Limb (tissue), 2 donors: Measurements from ENCODE around the gene RBM11.
A peak's percentile ranks its signal among the peaks of the same experiment; 100 is the strongest.
"Not testable (repeated sequence)": the region's sequence is repeated elsewhere in the genome, so short reads cannot be mapped to it uniquely, and the experiment has no call there.

Experiments used
- DNase-seq, 2 donors: peaks; one replicate each; pipeline ENCODE4 v3.0.0-alpha.2; 2016; ENCODE audit errors: extremely low spot score in 2 of 2

RBM11 gene

GRCh38 chr21:14215971-14216641 is at the start of gene RBM11:
Gene RBM11 (plus strand): TSS chr21:14216157. CDS start chr21:14216187, 30 bp downstream.
- peak; percentile 69 to 85 for DNase-seq

GRCh38 chr21:14166463-14167223 is 49.3 kb upstream of the RBM11 start:
- DNase-seq, result not testable (repeated sequence)

DNA sequence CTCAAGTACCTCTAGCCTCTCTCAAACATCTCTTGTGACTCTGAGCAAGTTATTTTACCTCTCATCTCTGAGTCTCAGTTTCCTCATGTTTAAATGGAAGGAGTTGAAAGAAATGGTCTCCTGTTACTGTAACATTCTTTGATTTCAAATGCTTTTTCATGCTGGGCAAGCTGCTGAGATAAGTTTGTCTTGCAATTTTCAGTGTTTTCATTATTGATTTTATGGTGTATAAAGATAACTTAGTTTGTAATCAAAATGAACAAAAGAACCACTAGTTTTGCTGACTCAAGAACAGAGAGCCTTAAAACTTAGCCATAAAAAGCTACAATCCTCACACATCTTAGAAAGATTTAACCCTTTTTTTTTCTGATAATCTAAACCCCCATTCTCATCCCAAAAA is 9.7 kb upstream of the RBM11 start:
- no peak for DNase-seq

- DNase-seq, result no peak
Measured at GRCh38 chr21:14210738-14211137, 5.2 kb upstream of the RBM11 start, which contains the start of gene LIPI. Gene LIPI (minus strand): TSS chr21:14210955. CDS start chr21:14210845, 110 bp downstream.

GRCh38 chr21:14213164-14213563 is 2.8 kb upstream of the RBM11 start:
- DNase-seq, result no peak

DNA sequence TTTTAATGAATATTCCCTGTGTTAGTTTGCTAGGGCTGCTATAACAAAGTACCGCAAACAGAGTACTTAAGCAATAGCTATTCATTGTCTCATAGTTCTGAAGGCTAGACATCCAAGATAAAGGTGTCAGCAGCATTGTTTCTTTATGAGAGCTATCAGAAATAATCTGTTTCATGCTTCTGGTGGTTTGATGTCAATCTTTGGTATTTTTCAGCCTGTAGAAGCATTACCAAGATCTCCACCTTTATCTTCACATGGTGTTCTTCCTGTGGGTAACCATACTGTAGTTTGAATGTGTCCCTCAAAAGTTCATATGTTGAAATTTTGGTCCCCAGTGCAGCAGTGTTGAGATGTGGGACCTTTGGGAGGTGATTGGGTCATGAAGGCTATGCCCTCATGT is 7.4 kb downstream of the RBM11 start:
- no peak for DNase-seq

DNA sequence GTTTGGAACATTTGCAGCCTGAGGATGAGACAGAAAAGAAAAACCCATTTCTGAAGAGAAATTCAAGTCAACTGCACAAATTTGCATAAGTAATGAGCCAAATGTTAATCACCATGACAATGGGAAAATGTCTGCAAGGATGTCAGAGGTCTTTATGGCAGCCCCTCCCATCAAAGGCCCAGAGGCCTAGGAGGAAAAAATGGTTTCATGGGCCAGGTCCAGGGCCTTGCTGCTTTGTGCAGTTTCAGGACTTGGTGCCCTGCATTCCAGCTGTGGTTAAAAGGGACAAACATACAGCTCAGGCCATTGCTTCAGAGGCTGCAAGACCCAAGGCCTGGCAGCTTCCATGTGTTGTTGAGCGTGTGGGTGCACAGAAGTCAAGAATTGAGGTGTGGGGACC is 13.4 kb downstream of the RBM11 start:
- DNase-seq, result no peak

DNA sequence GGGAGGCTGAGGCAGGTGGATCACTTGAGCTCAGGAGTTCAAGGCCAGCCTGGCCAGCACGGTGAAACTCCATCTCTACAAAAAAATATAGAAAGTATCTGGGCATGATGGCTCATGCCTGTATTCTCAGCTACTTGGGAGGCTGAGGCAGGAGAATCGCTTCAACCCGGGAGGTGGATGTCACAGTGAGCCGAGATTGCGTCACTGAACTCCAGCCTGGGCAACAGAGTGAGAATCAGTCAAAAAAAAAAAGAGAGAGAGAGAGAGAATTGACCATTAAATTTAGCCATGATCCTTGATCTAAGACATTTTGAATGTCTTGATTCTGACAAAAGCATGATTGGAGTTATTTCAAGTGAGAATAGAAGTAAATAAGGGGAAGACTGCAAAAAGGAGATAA is 19.1 kb downstream of the RBM11 start:
- no peak for DNase-seq

GRCh38 chr21:14236180-14236579 is 20.2 kb downstream of the RBM11 start:
- DNase-seq, result no peak

DNA sequence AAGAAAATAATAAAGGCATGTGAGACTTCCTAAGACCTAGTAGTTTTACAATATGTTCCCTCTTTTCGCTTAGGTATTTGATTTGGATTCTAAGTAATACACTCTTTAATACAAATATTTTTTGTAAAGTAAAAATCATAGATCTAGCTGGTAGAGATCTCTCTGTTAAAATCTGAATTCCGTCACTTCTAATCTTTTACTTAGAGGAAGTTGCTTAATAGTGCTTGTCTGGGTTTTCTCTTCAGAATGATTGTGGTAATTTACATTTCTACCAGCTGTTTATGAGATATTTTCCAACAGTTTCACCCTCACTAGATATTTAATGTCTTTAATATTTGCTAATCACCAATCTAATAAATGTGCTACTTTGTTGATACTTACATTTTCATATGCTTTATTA is 23.3 kb downstream of the RBM11 start:
- DNase-seq, result no peak

DNA sequence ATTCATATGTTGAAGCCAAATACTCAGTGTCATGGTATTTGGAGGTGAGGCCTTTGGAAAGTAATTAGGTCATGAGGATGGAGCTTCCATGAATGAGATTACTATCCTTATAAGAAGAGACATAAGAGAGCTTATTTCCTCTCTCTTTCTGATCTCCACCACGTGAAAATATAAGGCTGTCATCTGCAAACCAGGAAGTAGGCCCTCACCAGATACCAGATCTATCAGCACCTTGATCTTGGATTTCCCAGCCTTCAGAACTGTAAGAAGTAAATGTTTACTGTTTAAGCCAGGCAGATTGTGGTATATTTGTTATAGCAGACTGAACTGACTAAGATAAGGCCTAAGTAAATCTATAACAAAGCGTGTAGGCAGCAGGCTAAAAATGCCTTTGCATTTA is 25.3 kb downstream of the RBM11 start:
- DNase-seq, result no peak

- DNase-seq, result no peak
Measured at GRCh38 chr21:14243461-14243860, 27.5 kb downstream of the RBM11 start.

GRCh38 chr21:14243874-14244273 is 27.9 kb downstream of the RBM11 start:
- DNase-seq, result no peak

DNA sequence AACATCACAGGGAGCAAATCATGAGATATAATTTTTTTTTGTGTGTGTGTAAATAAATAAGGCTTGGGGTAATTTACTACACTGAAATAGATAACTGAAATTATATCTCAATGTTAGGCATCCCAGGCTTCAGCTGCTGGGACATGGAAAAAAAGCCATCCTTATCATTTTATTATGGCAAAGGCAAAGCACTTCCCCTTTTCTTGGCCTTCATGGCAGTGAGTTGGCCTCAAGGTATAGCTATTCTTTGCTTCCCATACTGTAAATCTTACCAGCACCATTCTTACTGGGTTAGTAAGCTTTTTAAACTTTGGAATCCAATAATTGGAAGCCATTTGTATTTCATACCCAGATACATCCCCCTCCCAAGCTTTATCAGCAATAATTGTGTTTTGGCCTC is 29.0 kb downstream of the RBM11 start:
- no peak for DNase-seq

DNA sequence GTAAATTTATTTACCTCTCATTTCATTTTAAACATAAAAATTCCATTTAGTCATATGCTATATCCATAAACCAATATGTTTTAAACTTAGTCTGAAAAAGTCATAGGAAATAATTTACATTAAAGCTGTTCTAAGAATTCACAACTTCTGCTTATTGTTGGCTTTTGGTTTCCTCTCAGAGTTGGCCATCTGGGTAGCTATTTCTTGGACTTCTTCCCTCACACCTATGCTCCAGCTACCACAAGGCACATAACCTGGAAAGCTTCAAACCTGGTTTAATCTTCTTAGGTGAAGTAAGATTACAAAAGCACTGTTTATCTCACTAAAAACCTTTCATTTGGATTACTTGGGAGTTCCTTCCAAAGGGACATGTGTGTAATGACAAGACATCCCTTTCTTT is 29.8 kb downstream of the RBM11 start:
- DNase-seq, result no peak

DNA sequence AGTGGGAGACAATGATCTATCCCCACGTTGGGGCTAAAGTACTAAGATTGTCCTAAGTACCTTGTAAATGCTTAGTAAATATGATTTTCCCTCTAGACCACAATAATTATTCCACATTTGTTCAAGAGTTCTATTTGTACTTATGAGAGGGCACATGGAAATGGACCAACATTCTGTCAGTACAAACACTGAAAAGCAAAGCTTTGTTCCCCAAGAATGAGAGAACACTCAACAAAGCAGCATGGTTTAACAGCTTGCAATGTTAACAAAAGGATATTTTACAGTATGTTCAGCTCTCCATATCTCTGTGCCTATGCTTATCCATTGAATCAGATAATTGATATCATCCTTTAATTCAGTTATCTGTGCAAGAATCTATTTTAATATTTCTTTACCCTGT is 35.4 kb downstream of the RBM11 start:
- DNase-seq, result no peak

DNA sequence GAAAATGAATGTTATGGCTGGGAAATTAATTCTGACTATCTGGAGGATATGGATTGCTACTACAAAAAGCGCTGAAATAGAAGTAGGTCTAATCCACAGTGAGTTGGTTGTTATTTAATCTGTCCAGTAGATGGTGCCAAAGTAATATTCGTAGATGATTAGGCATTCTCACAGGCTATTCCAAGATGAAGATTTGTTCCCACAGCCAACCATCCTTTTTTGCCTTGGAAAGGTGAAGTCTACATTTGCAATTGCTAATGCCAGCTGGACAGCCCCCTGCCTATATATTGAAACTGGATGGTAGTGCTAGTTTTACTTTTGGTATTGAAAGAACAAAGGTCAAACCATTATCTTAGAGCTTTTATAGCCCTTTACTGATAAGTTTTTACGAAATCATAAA is 43.8 kb downstream of the RBM11 start:
- peak in 1 of 2 donors; percentile 55 for DNase-seq

DNA sequence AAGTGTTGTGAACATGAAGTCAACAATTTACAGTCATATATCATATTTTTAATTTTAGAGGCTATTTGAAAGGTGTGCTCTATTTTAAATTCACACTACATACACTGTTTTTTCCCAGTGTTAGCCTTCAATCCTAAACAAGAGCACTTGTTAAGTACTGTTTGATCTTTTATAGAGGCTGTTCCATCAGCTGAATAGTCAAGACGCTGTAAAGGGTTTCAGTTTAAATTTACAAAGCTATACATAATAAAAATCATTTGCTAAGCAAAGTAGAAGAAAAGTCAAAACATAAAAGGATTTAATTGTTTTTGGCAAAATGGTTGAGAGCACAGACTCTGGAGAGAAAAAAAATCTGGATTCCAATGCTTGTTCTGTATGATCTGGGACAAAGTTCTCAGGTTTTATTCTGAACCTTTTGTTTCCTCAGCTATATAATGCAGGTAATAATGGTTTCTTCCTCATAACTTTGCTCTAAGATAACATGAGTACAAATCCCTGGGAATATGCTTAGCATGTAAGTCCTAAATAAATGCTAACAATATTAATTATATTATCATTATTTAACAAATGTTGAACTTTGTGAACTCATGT is 44.3 kb downstream of the RBM11 start:
- no peak for DNase-seq

GRCh38 chr21:14262039-14262438 is 46.1 kb downstream of the RBM11 start:
- no peak for DNase-seq

DNA sequence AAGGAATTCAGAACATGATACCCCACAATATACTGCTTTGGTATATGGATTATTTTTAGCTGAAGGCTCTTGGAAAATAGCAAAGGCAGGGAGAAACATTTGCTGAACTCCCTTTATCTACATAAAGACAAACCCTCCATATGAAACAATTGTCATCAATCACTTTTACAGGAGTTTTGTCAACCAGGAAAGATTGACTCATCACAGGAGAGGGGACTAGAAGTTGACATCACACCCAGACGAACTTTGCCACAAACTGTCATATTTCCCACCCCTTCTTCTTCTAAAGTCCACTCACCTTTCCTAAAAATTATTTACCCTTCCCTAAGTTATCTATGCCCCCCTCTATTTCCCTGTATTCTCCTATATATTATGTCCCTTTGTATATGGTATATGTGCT is 47.9 kb downstream of the RBM11 start:
- no peak for DNase-seq

DNA sequence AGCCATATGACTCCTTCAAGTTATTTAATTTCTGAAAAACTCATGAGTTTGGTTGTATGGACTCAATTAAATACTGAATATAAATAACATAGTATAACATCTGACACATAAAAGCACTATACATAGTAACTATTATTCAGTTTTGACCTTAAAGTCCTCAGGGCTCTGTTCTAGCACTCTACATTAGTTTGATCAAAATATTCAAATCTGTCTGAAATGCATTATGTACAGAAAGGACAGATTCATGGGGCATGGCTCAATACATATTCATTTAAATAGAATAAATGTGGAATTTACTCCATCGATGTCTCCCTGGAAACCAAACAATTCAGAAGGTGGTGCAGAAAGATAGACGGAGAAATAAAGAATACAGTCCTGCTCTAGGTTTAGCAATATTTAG is 49.1 kb downstream of the RBM11 start:
- no peak for DNase-seq

DNA sequence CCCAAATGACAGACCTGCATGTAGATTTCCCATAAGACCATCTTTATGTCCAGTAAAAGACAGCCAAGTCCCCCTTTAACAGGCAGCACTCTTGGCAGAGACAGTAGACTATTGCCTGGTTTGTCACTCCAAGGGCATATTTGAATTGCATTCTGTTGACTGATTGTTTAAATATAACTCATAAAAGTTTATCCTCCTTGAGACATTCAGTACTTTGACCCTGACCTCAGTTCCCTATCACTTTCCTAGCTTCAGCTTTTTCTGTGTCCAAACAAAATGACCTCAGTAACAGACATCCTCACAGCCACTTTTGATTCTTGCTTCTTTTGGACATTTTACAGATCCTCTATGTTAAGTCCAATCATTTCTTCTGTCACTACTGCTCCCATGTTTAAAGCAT is 51.1 kb downstream of the RBM11 start:
- DNase-seq, result no peak

- no peak for DNase-seq
Measured at GRCh38 chr21:14270631-14271030, 54.7 kb downstream of the RBM11 start.
